ENCODE measurements around the gene STARD4.
A peak's percentile ranks its signal among the peaks of the same experiment; 100 is the strongest.

Gene STARD4

GRCh38 chr5:111520908-111521307 is 8.6 kb upstream of the STARD4 start:
- DNase-seq, result no peak

GRCh38 chr5:111518777-111519176 is 6.4 kb upstream of the STARD4 start:
- no peak for DNase-seq

GRCh38 chr5:111517853-111518501 is 5.6 kb upstream of the STARD4 start:
- no peak for DNase-seq

GRCh38 chr5:111514087-111514486 is 1.8 kb upstream of the STARD4 start:
- DNase-seq, result no peak

GRCh38 chr5:111513131-111513520 is 791 bp upstream of the STARD4 start:
- DNase-seq, result peak in 1 of 14 donors; percentile 46

GRCh38 chr5:111511831-111512374 is 432 bp downstream of the STARD4 start:
- peak in 6 of 14 donors; percentile 61 to 74 (median 65) for DNase-seq

- DNase-seq, result peak in 1 of 14 donors; percentile 23
Observed at GRCh38 chr5:111511174-111511830, 1.0 kb downstream of the STARD4 start.

GRCh38 chr5:111509119-111509518 is 3.2 kb downstream of the STARD4 start:
- DNase-seq, result no peak

- DNase-seq, result no peak
Observed at GRCh38 chr5:111507276-111507675, 5.1 kb downstream of the STARD4 start.

- DNase-seq, result no peak
Observed at GRCh38 chr5:111505096-111505495, 7.2 kb downstream of the STARD4 start.

- no peak for DNase-seq
Observed at GRCh38 chr5:111502956-111503355, 9.4 kb downstream of the STARD4 start.

GRCh38 chr5:111498346-111498745 is 14.0 kb downstream of the STARD4 start:
- no peak for DNase-seq

GRCh38 chr5:111495159-111495558 is 17.2 kb downstream of the STARD4 start:
- peak in 1 of 14 donors; percentile 45 for DNase-seq

- DNase-seq, result no peak
Observed at GRCh38 chr5:111494355-111494999, 17.9 kb downstream of the STARD4 start.

- peak in 1 of 14 donors; percentile 37 for DNase-seq
Observed at GRCh38 chr5:111493031-111493430, 19.3 kb downstream of the STARD4 start.

GRCh38 chr5:111488353-111488752 is 24.0 kb downstream of the STARD4 start:
- DNase-seq, result no peak

GRCh38 chr5:111486926-111487325 is 25.4 kb downstream of the STARD4 start:
- DNase-seq, result no peak

GRCh38 chr5:111486055-111486454 is 26.3 kb downstream of the STARD4 start:
- no peak for DNase-seq

- DNase-seq, result no peak
Observed at GRCh38 chr5:111480346-111480745, 32.0 kb downstream of the STARD4 start.

GRCh38 chr5:111478898-111479297 is 33.4 kb downstream of the STARD4 start:
- no peak for DNase-seq

GRCh38 chr5:111478266-111478665 is 34.1 kb downstream of the STARD4 start:
- DNase-seq, result no peak

- peak in 1 of 14 donors; percentile 10 for DNase-seq
Observed at GRCh38 chr5:111472579-111472978, 39.8 kb downstream of the STARD4 start.

- no peak for DNase-seq
Observed at GRCh38 chr5:111472096-111472495, 40.2 kb downstream of the STARD4 start.
